Embryonic facial prominence (tissue), 1 donor: ENCODE results near the gene NR1H3.

Experiments used
- DNase-seq: peaks from one replicate; pipeline ENCODE4 v3.0.0-alpha.2; 2016; ENCODE audit errors: extremely low spot score

Gene NR1H3

GRCh38 chr11:47269829-47270305 lies 12.1 kb downstream of the NR1H3 start, which contains the start of gene MADD:
Gene MADD (plus strand): TSS chr11:47270133.
- no peak for DNase-seq

GRCh38 chr11:47270331-47271271 lies 12.8 kb downstream of the NR1H3 start:
- no peak for DNase-seq

GRCh38 chr11:47271328-47271727 lies 13.5 kb downstream of the NR1H3 start:
- DNase-seq = no peak

- DNase-seq = no peak
These were observed 14.3 kb downstream of the NR1H3 start for GRCh38 chr11:47271961-47272661.

GRCh38 chr11:47272706-47273105 lies 14.9 kb downstream of the NR1H3 start:
- no peak for DNase-seq

GRCh38 chr11:47274495-47275235 lies 16.9 kb downstream of the NR1H3 start:
- DNase-seq = no peak

GRCh38 chr11:47276923-47277322 lies 19.1 kb downstream of the NR1H3 start:
- no peak for DNase-seq

GRCh38 chr11:47278058-47278457 lies 20.3 kb downstream of the NR1H3 start:
- DNase-seq = no peak

GRCh38 chr11:47278769-47279168 lies 21.0 kb downstream of the NR1H3 start:
- DNase-seq = no peak

- no peak for DNase-seq
These were observed 22.3 kb downstream of the NR1H3 start for GRCh38 chr11:47280099-47280498.

GRCh38 chr11:47280860-47281259 lies 23.1 kb downstream of the NR1H3 start:
- DNase-seq = no peak

- DNase-seq = no peak
These were observed 24.7 kb downstream of the NR1H3 start for GRCh38 chr11:47282462-47282861.

- DNase-seq = no peak
These were observed 26.4 kb downstream of the NR1H3 start for GRCh38 chr11:47284151-47284550.

GRCh38 chr11:47285969-47286770 lies 28.4 kb downstream of the NR1H3 start:
- DNase-seq = no peak

- no peak for DNase-seq
These were observed 30.3 kb downstream of the NR1H3 start for GRCh38 chr11:47288066-47288465.

- DNase-seq = no peak
These were observed 32.1 kb downstream of the NR1H3 start for GRCh38 chr11:47289856-47290255.

GRCh38 chr11:47295385-47295784 lies 37.6 kb downstream of the NR1H3 start:
- DNase-seq = no peak

- DNase-seq = no peak
These were observed 38.2 kb downstream of the NR1H3 start for GRCh38 chr11:47296045-47296444.

- DNase-seq = no peak
These were observed 41.3 kb downstream of the NR1H3 start for GRCh38 chr11:47299078-47299477.

- DNase-seq = no peak
These were observed 45.1 kb downstream of the NR1H3 start for GRCh38 chr11:47302853-47303252.
